HuH-7.5 (cell line): ENCODE data around the gene TSPAN9.

Experiments
- DNase-seq: peaks from one replicate; pipeline ENCODE4 v3.0.0; 2011; ENCODE audit warnings: low spot score

TSPAN9 gene

GRCh38 chr12:3205742-3206519, 128.8 kb downstream of the TSPAN9 start:
- DNase-seq, result no peak

GRCh38 chr12:3206536-3207072, 129.4 kb downstream of the TSPAN9 start:
- no peak for DNase-seq

GRCh38 chr12:3207175-3207574, 130.0 kb downstream of the TSPAN9 start:
- DNase-seq, result no peak

- no peak for DNase-seq
Measured at GRCh38 chr12:3207858-3208257, 130.7 kb downstream of the TSPAN9 start.

- DNase-seq, result no peak
Measured at GRCh38 chr12:3213188-3213587, 136.0 kb downstream of the TSPAN9 start.

GRCh38 chr12:3213768-3214167, 136.6 kb downstream of the TSPAN9 start:
- no peak for DNase-seq

- no peak for DNase-seq
Measured at GRCh38 chr12:3214526-3215365, 137.6 kb downstream of the TSPAN9 start.

- DNase-seq, result no peak
Measured at GRCh38 chr12:3215410-3215975, 138.3 kb downstream of the TSPAN9 start.

- no peak for DNase-seq
Measured at GRCh38 chr12:3216097-3216496, 138.9 kb downstream of the TSPAN9 start.

- DNase-seq, result no peak
Measured at GRCh38 chr12:3216726-3217682, 139.8 kb downstream of the TSPAN9 start.

- no peak for DNase-seq
Measured at GRCh38 chr12:3217683-3218079, 140.5 kb downstream of the TSPAN9 start.

GRCh38 chr12:3218228-3219171, 141.3 kb downstream of the TSPAN9 start:
- DNase-seq, result no peak

- DNase-seq, result no peak
Measured at GRCh38 chr12:3219233-3219632, 142.1 kb downstream of the TSPAN9 start.

GRCh38 chr12:3220382-3221321, 143.5 kb downstream of the TSPAN9 start:
- no peak for DNase-seq

GRCh38 chr12:3222306-3222705, 145.1 kb downstream of the TSPAN9 start:
- DNase-seq, result no peak

- DNase-seq, result no peak
Measured at GRCh38 chr12:3222979-3223378, 145.8 kb downstream of the TSPAN9 start.

- no peak for DNase-seq
Measured at GRCh38 chr12:3223601-3224529, 146.7 kb downstream of the TSPAN9 start.

- DNase-seq, result no peak
Measured at GRCh38 chr12:3224530-3224903, 147.3 kb downstream of the TSPAN9 start.
